ENCODE measurements around the gene XAB2. TPM values are rescaled to one million over a fixed set of nuclear protein-coding genes. Genes with fewer than 3 reads are reported as not detected.

XAB2 gene
- total and polyA plus RNA-seq, 7 experiments from 2014 or later, result 6.4 to 79.8 (median 61.1) TPM

GRCh38 chr19:7618771-7619510 lies 10.4 kb downstream of the XAB2 start:
- Histone ChIP-seq H3K4me3 (ENCODE audit: low read length) (no peak overlapping the region), H3K27ac (ENCODE audit: low read depth, low read length) (no peak overlapping the region), H3K36me3 (ENCODE audit: control insufficient read depth in 2 of 3, insufficient read depth in 3 of 3, low read length in 3 of 3) (peaks cover 12 to 66% (median 19%) of the 10 kb centered on the region in 3 experiments), H3K9me3 (ENCODE audit: control insufficient read depth in 2 of 3, low read length in 3 of 3) (no peaks in the 10 kb centered on the region), H3K27me3 (ENCODE audit: control insufficient read depth in 2 of 2, insufficient read depth in 2 of 2, low read length in 2 of 2) (no peaks in the 10 kb centered on the region), H3K4me1 (ENCODE audit: control insufficient read depth in 2 of 2, insufficient read depth in 2 of 2, low read length in 2 of 2) (no peaks in the 10 kb centered on the region)
- H3K36me3 Mint-ChIP-seq, result peaks cover 11 to 31% (median 20%) of the 10 kb centered on the region in 5 donors
- H3K27me3 Mint-ChIP-seq, result no peaks in the 10 kb centered on the region
- intact Hi-C loops (cut with micrococcal nuclease), result no loop called here
- peaks cover 0 to 3% (median 0%) of the 10 kb centered on the region in 11 donors for H3K9me3 Mint-ChIP-seq
- POLR2A ChIA-PET, result no interaction called here
- H3K4me3 Mint-ChIP-seq, result no peak overlapping the region
- no peak for ATAC-seq
- H3K27ac Mint-ChIP-seq, result no peak overlapping the region
- no peak for DNase-seq
- peaks cover 0 to 8% (median 0%) of the 10 kb centered on the region in 7 donors for H3K4me1 Mint-ChIP-seq
- CTCF ChIA-PET, result no interaction called here

GRCh38 chr19:7618348-7618747 lies 11.0 kb downstream of the XAB2 start:
- CTCF ChIA-PET, result no interaction called here
- H3K27me3 ChIP-seq (ENCODE audit: control insufficient read depth in 2 of 2, insufficient read depth in 2 of 2, low read length in 2 of 2), result no peaks in the 10 kb centered on the region
- Mint-ChIP-seq H3K36me3 (peaks cover 11 to 31% (median 20%) of the 10 kb centered on the region in 5 donors), H3K27ac (peak overlapping the region in 1 of 9 donors; percentile 66), H3K9me3 (peaks cover 0 to 3% (median 0%) of the 10 kb centered on the region in 11 donors), H3K4me1 (peaks cover 0 to 8% (median 0%) of the 10 kb centered on the region in 7 donors), H3K4me3 (peak overlapping the region in 1 of 10 donors; percentile 38), H3K27me3 (no peaks in the 10 kb centered on the region)
- no peaks in the 10 kb centered on the region for H3K4me1 ChIP-seq (ENCODE audit: control insufficient read depth in 2 of 2, insufficient read depth in 2 of 2, low read length in 2 of 2)
- peaks cover 12 to 60% (median 16%) of the 10 kb centered on the region in 3 experiments for H3K36me3 ChIP-seq (ENCODE audit: control insufficient read depth in 2 of 3, insufficient read depth in 3 of 3, low read length in 3 of 3)
- POLR2A ChIA-PET, result no interaction called here
- no peaks in the 10 kb centered on the region for H3K9me3 ChIP-seq (ENCODE audit: control insufficient read depth in 2 of 3, low read length in 3 of 3)
- no peak for ATAC-seq
- intact Hi-C loops (cut with micrococcal nuclease), result no loop called here
- DNase-seq, result no peak
- H3K27ac ChIP-seq (ENCODE audit: low read depth, low read length), result no peak overlapping the region
- H3K4me3 ChIP-seq (ENCODE audit: low read length), result no peak overlapping the region

- H3K27ac Mint-ChIP-seq, result no peak overlapping the region
- CTCF ChIA-PET, result no interaction called here
- no peak for ATAC-seq
Observed at GRCh38 chr19:7617735-7618134, 11.6 kb downstream of the XAB2 start.

GRCh38 chr19:7617172-7617571 lies 12.2 kb downstream of the XAB2 start:
- H3K9me3 ChIP-seq (ENCODE audit: control insufficient read depth in 2 of 3, low read length in 3 of 3), result no peaks in the 10 kb centered on the region
- Mint-ChIP-seq H3K36me3 (peaks cover 5 to 23% (median 14%) of the 10 kb centered on the region in 5 donors), H3K4me1 (peaks cover 0 to 8% (median 0%) of the 10 kb centered on the region in 7 donors), H3K9me3 (peaks cover 0 to 3% (median 0%) of the 10 kb centered on the region in 11 donors), H3K27ac (peak overlapping the region in 1 of 9 donors; percentile 27), H3K4me3 (no peak overlapping the region), H3K27me3 (no peaks in the 10 kb centered on the region)
- DNase-seq (no peak), ATAC-seq (no peak)
- no peak overlapping the region for H3K27ac ChIP-seq (ENCODE audit: low read depth, low read length)
- intact Hi-C loops (cut with micrococcal nuclease), result no loop called here
- CTCF ChIA-PET, result no interaction called here
- peaks cover 3 to 48% (median 7%) of the 10 kb centered on the region in 3 experiments for H3K36me3 ChIP-seq (ENCODE audit: control insufficient read depth in 2 of 3, insufficient read depth in 3 of 3, low read length in 3 of 3)
- POLR2A ChIA-PET, result interaction anchor here (0.6 kb wide), 1 partner anchor 192 kb away, joined by 6 read pairs; no protein-coding TSS in a partner anchor
- H3K27me3 ChIP-seq (ENCODE audit: control insufficient read depth in 2 of 2, insufficient read depth in 2 of 2, low read length in 2 of 2), result no peaks in the 10 kb centered on the region
- no peak overlapping the region for H3K4me3 ChIP-seq (ENCODE audit: low read length)
- no peaks in the 10 kb centered on the region for H3K4me1 ChIP-seq (ENCODE audit: control insufficient read depth in 2 of 2, insufficient read depth in 2 of 2, low read length in 2 of 2)

More at GRCh38 chr19:7617735-7618134, 11.6 kb downstream of the XAB2 start:
- no peak for DNase-seq
- no peak overlapping the region for H3K27ac ChIP-seq (ENCODE audit: low read depth, low read length)
- no peaks in the 10 kb centered on the region for H3K27me3 ChIP-seq (ENCODE audit: control insufficient read depth in 2 of 2, insufficient read depth in 2 of 2, low read length in 2 of 2)
- H3K9me3 ChIP-seq (ENCODE audit: control insufficient read depth in 2 of 3, low read length in 3 of 3), result no peaks in the 10 kb centered on the region
- peaks cover 7 to 54% (median 9%) of the 10 kb centered on the region in 3 experiments for H3K36me3 ChIP-seq (ENCODE audit: control insufficient read depth in 2 of 3, insufficient read depth in 3 of 3, low read length in 3 of 3)
- intact Hi-C loops (cut with micrococcal nuclease), result no loop called here
- no peak overlapping the region for H3K4me3 Mint-ChIP-seq
- POLR2A ChIA-PET, result no interaction called here
- no peaks in the 10 kb centered on the region for H3K27me3 Mint-ChIP-seq
- peaks cover 6 to 25% (median 14%) of the 10 kb centered on the region in 5 donors for H3K36me3 Mint-ChIP-seq
- H3K4me3 ChIP-seq (ENCODE audit: low read length), result no peak overlapping the region
- H3K4me1 Mint-ChIP-seq, result peaks cover 0 to 8% (median 0%) of the 10 kb centered on the region in 7 donors
- H3K9me3 Mint-ChIP-seq, result peaks cover 0 to 3% (median 0%) of the 10 kb centered on the region in 11 donors
- no peaks in the 10 kb centered on the region for H3K4me1 ChIP-seq (ENCODE audit: control insufficient read depth in 2 of 2, insufficient read depth in 2 of 2, low read length in 2 of 2)

- intact Hi-C loops (cut with micrococcal nuclease), result no loop called here
- CTCF ChIA-PET, result no interaction called here
- Histone ChIP-seq H3K36me3 (ENCODE audit: control insufficient read depth in 2 of 3, insufficient read depth in 3 of 3, low read length in 3 of 3) (peaks cover 0 to 27% (median 0%) of the 10 kb centered on the region in 3 experiments), H3K27me3 (ENCODE audit: control insufficient read depth in 2 of 2, insufficient read depth in 2 of 2, low read length in 2 of 2) (no peaks in the 10 kb centered on the region), H3K27ac (ENCODE audit: low read depth, low read length) (no peak overlapping the region), H3K4me1 (ENCODE audit: control insufficient read depth in 2 of 2, insufficient read depth in 2 of 2, low read length in 2 of 2) (no peaks in the 10 kb centered on the region), H3K4me3 (ENCODE audit: low read length) (no peak overlapping the region), H3K9me3 (ENCODE audit: control insufficient read depth in 2 of 3, low read length in 3 of 3) (no peaks in the 10 kb centered on the region)
- ATAC-seq (no peak), DNase-seq (no peak)
- H3K36me3 Mint-ChIP-seq, result peaks cover 0 to 14% (median 8%) of the 10 kb centered on the region in 5 donors
- no peaks in the 10 kb centered on the region for H3K27me3 Mint-ChIP-seq
- no peak overlapping the region for H3K4me3 Mint-ChIP-seq
- H3K9me3 Mint-ChIP-seq, result peaks cover 0 to 3% (median 0%) of the 10 kb centered on the region in 11 donors
- peaks cover 0 to 8% (median 0%) of the 10 kb centered on the region in 7 donors for H3K4me1 Mint-ChIP-seq
- POLR2A ChIA-PET, result no interaction called here
- no peak overlapping the region for H3K27ac Mint-ChIP-seq
Observed at GRCh38 chr19:7614859-7615741, 14.2 kb downstream of the XAB2 start.

GRCh38 chr19:7612282-7613274 lies 16.8 kb downstream of the XAB2 start:
- no peaks in the 10 kb centered on the region for H3K27me3 Mint-ChIP-seq
- peaks cover 0 to 2% (median 0%) of the 10 kb centered on the region in 7 donors for H3K4me1 Mint-ChIP-seq
- Histone ChIP-seq H3K27me3 (ENCODE audit: control insufficient read depth in 2 of 2, insufficient read depth in 2 of 2, low read length in 2 of 2) (no peaks in the 10 kb centered on the region), H3K36me3 (ENCODE audit: control insufficient read depth in 2 of 3, insufficient read depth in 3 of 3, low read length in 3 of 3) (peaks cover 0 to 6% (median 0%) of the 10 kb centered on the region in 3 experiments), H3K27ac (ENCODE audit: low read depth, low read length) (no peak overlapping the region), H3K4me3 (ENCODE audit: low read length) (no peak overlapping the region), H3K9me3 (ENCODE audit: control insufficient read depth in 2 of 3, low read length in 3 of 3) (no peaks in the 10 kb centered on the region), H3K4me1 (ENCODE audit: control insufficient read depth in 2 of 2, insufficient read depth in 2 of 2, low read length in 2 of 2) (no peaks in the 10 kb centered on the region)
- peaks cover 0 to 2% (median 0%) of the 10 kb centered on the region in 5 donors for H3K36me3 Mint-ChIP-seq
- ATAC-seq, result no peak
- CTCF ChIA-PET, result no interaction called here
- H3K4me3 Mint-ChIP-seq, result no peak overlapping the region
- H3K9me3 Mint-ChIP-seq, result no peaks in the 10 kb centered on the region
- POLR2A ChIA-PET, result no interaction called here
- intact Hi-C loops (cut with micrococcal nuclease), result no loop called here
- no peak for DNase-seq
- H3K27ac Mint-ChIP-seq, result no peak overlapping the region

Data from naive thymus-derived CD4-positive, alpha-beta T cell (primary cell).